ENCODE results near the gene CCNJ. TPM values are rescaled to one million over a fixed set of nuclear protein-coding genes. Genes with fewer than 3 reads are reported as not detected.

The CCNJ gene
- total RNA-seq, 1 experiment from 2014 or later = 25.6 TPM

GRCh38 chr10:96075977-96076376 lies 32.6 kb downstream of the CCNJ start:
- no peak for TF ChIP-seq EZH2 (IDR thresholded peaks at IDR 0.05; ENCODE audit: borderline replicate concordance, low read depth, low read length, poor library complexity, severe bottlenecking)
- TF ChIP-seq CTCF (conservative IDR thresholded peaks at IDR 0.05; ENCODE audit: low read depth, low read length) = no peak
- Histone ChIP-seq H3K4me1 (ENCODE audit: insufficient read depth, low read length, poor library complexity, severe bottlenecking) (no peaks in the 10 kb centered on the region), H3K36me3 (ENCODE audit: insufficient read depth, low read length, poor library complexity, severe bottlenecking) (no peaks in the 10 kb centered on the region), H3K4me3 (ENCODE audit: low read depth, low read length, poor library complexity, severe bottlenecking) (no peak overlapping the region), H3K9me3 (ENCODE audit: low read depth, low read length, poor library complexity, severe bottlenecking) (no peaks in the 10 kb centered on the region), H3K27ac (ENCODE audit: low read depth, low read length, poor library complexity, severe bottlenecking) (no peak overlapping the region), H3K27me3 (replicated peaks; ENCODE audit: insufficient read depth, low read depth, low read length, poor library complexity) (no peaks in the 10 kb centered on the region)
- ChIA-PET POLR2A (ENCODE audit: low non-redundant PET) (no interaction called here), CTCF (interaction anchor here (0.6 kb wide), 1 partner anchor 165 kb away, joined by 5 read pairs; no protein-coding TSS in a partner anchor)
- intact Hi-C loops (cut with micrococcal nuclease; ENCODE audit: unreplicated experiment) = no loop called here
- no peak for DNase-seq (ENCODE audit: low spot score)
- BruUV-seq (replicated peaks) = no TSS peak

GRCh38 chr10:96077156-96077555 lies 33.8 kb downstream of the CCNJ start:
- TF ChIP-seq EZH2 (IDR thresholded peaks at IDR 0.05; ENCODE audit: borderline replicate concordance, low read depth, low read length, poor library complexity, severe bottlenecking) (no peak), CTCF (conservative IDR thresholded peaks at IDR 0.05; ENCODE audit: low read depth, low read length) (no peak)
- H3K27ac ChIP-seq (ENCODE audit: low read depth, low read length, poor library complexity, severe bottlenecking) = no peak overlapping the region
- H3K27me3 ChIP-seq (replicated peaks; ENCODE audit: insufficient read depth, low read depth, low read length, poor library complexity) = no peaks in the 10 kb centered on the region
- CTCF ChIA-PET = no interaction called here
- no peaks in the 10 kb centered on the region for H3K9me3 ChIP-seq (ENCODE audit: low read depth, low read length, poor library complexity, severe bottlenecking)
- POLR2A ChIA-PET (ENCODE audit: low non-redundant PET) = no interaction called here
- H3K4me3 ChIP-seq (ENCODE audit: low read depth, low read length, poor library complexity, severe bottlenecking) = no peak overlapping the region
- H3K36me3 ChIP-seq (ENCODE audit: insufficient read depth, low read length, poor library complexity, severe bottlenecking) = no peaks in the 10 kb centered on the region
- no peaks in the 10 kb centered on the region for H3K4me1 ChIP-seq (ENCODE audit: insufficient read depth, low read length, poor library complexity, severe bottlenecking)
- BruUV-seq (replicated peaks) = no TSS peak
- DNase-seq (ENCODE audit: low spot score) = no peak
- intact Hi-C loops (cut with micrococcal nuclease; ENCODE audit: unreplicated experiment) = no loop called here

GRCh38 chr10:96082153-96082552 lies 38.8 kb downstream of the CCNJ start:
- DNase-seq (ENCODE audit: low spot score) = no peak
- TF ChIP-seq CTCF (conservative IDR thresholded peaks at IDR 0.05; ENCODE audit: low read depth, low read length) = no peak
- TF ChIP-seq EZH2 (IDR thresholded peaks at IDR 0.05; ENCODE audit: borderline replicate concordance, low read depth, low read length, poor library complexity, severe bottlenecking) = no peak
- Histone ChIP-seq H3K9me3 (ENCODE audit: low read depth, low read length, poor library complexity, severe bottlenecking) (no peaks in the 10 kb centered on the region), H3K4me3 (ENCODE audit: low read depth, low read length, poor library complexity, severe bottlenecking) (no peak overlapping the region), H3K36me3 (ENCODE audit: insufficient read depth, low read length, poor library complexity, severe bottlenecking) (no peaks in the 10 kb centered on the region), H3K4me1 (ENCODE audit: insufficient read depth, low read length, poor library complexity, severe bottlenecking) (no peaks in the 10 kb centered on the region), H3K27me3 (replicated peaks; ENCODE audit: insufficient read depth, low read depth, low read length, poor library complexity) (no peaks in the 10 kb centered on the region), H3K27ac (ENCODE audit: low read depth, low read length, poor library complexity, severe bottlenecking) (no peak overlapping the region)
- ChIA-PET POLR2A (ENCODE audit: low non-redundant PET) (no interaction called here), CTCF (no interaction called here)
- intact Hi-C loops (cut with micrococcal nuclease; ENCODE audit: unreplicated experiment) = no loop called here
- no TSS peak for BruUV-seq (replicated peaks)

All from A673 (cell line).